GM12878 (cell line): ENCODE measurements around the gene TLCD2. TPM values are rescaled to one million over a fixed set of nuclear protein-coding genes. Genes with fewer than 3 reads are reported as not detected.

ENCODE experiments used
- BHLHE40 ChIP-seq, 2 experiments: fragments of 450-650 bp in 1 of 2; IDR thresholded peaks; 2 replicates each; pipeline ENCODE4 v1.6.1; 2011 to 2017; ENCODE audit warnings: low read depth in 2 of 2, borderline replicate concordance in 1 of 2, improper control_type of control experiment in 1 of 2, low read length in 1 of 2, mild to moderate bottlenecking in 1 of 2
- CBFB ChIP-seq: IDR thresholded peaks from 2 replicates; pipeline ENCODE4 v1.6.1; 2016; ENCODE audit warnings: antibody characterized with exemption, low read depth
- CHD1 ChIP-seq: IDR thresholded peaks from 2 replicates; pipeline ENCODE4 v1.6.1; 2012; ENCODE audit warnings: low read depth, low read length, improper control_type of control experiment
- CHD2 ChIP-seq: IDR thresholded peaks from 2 replicates; pipeline ENCODE4 v1.6.1; 2011; ENCODE audit warnings: low read depth, low read length, improper control_type of control experiment, borderline replicate concordance
- CREB1 ChIP-seq: IDR thresholded peaks from 2 replicates; pipeline ENCODE4 v1.6.1; 2012; ENCODE audit warnings: low read depth, mild to moderate bottlenecking, inconsistent platforms
- CREM ChIP-seq: IDR thresholded peaks from 2 replicates; pipeline ENCODE4 v1.6.1; 2014; ENCODE audit warnings: antibody characterized with exemption, low read depth
- ESRRA ChIP-seq: IDR thresholded peaks from 2 replicates; pipeline ENCODE4 v1.6.1; 2012; ENCODE audit warnings: mild to moderate bottlenecking, low read length, improper control_type of control experiment
- GABPA ChIP-seq: IDR thresholded peaks from 2 replicates; pipeline ENCODE4 v1.6.1; 2014; ENCODE audit warnings: antibody characterized with exemption, low read depth, mild to moderate bottlenecking, inconsistent platforms
- HDGF ChIP-seq: fragments of 450-650 bp; IDR thresholded peaks from 2 replicates; pipeline ENCODE4 v1.6.1; 2016; ENCODE audit warnings: antibody characterized with exemption
- IRF4 ChIP-seq: IDR thresholded peaks from 2 replicates; pipeline ENCODE4 v1.6.1; 2011; ENCODE audit warnings: low read depth, low read length
- KDM1A ChIP-seq: fragments of 200-600 bp; sonication (generic); IDR thresholded peaks from 2 replicates; pipeline ENCODE4 v1.6.1; 2016; ENCODE audit warnings: borderline replicate concordance
- MTA2 ChIP-seq: fragments of 450-650 bp; IDR thresholded peaks from 2 replicates; pipeline ENCODE4 v1.6.1; 2016; ENCODE audit warnings: low read depth, mild to moderate bottlenecking, moderate library complexity
- MYC ChIP-seq: IDR thresholded peaks from 2 replicates; pipeline ENCODE4 v1.6.1; 2011; ENCODE audit warnings: mild to moderate bottlenecking, low read length, moderate library complexity, inconsistent platforms; ENCODE audit not compliant: insufficient read depth, insufficient replicate concordance, insufficient read length, severe bottlenecking
- NR2F1 ChIP-seq: fragments of 450-650 bp; conservative IDR thresholded peaks from 2 replicates; pipeline ENCODE4 v1.6.1; 2017; ENCODE audit warnings: mild to moderate bottlenecking
- PBX3 ChIP-seq: IDR thresholded peaks from 2 replicates; pipeline ENCODE4 v1.6.1; 2011; ENCODE audit warnings: mild to moderate bottlenecking, low read depth, low read length, moderate library complexity; ENCODE audit not compliant: insufficient replicate concordance
- POLR2AphosphoS5 ChIP-seq: IDR thresholded peaks from 2 replicates; pipeline ENCODE4 v1.6.1; 2011; ENCODE audit warnings: mild to moderate bottlenecking, low read length, inconsistent platforms
- RELB ChIP-seq: fragments of 450-650 bp; IDR thresholded peaks from 2 replicates; pipeline ENCODE4 v1.6.1; 2017; ENCODE audit warnings: low read depth, mild to moderate bottlenecking, moderate library complexity
- RUNX3 ChIP-seq: IDR thresholded peaks from 2 replicates; pipeline ENCODE4 v1.6.1; 2012; ENCODE audit warnings: low read length, inconsistent platforms
- SREBF1 ChIP-seq: IDR thresholded peaks from 2 replicates; pipeline ENCODE4 v1.6.1; 2012; ENCODE audit warnings: mild to moderate bottlenecking, low read length
- TARDBP ChIP-seq: IDR thresholded peaks from 2 replicates; pipeline ENCODE4 v1.6.1; 2016; ENCODE audit warnings: borderline replicate concordance
- USF1 ChIP-seq: IDR thresholded peaks from 2 replicates; pipeline ENCODE4 v1.6.1; 2011; ENCODE audit warnings: borderline replicate concordance, low read depth, mild to moderate bottlenecking, moderate library complexity, mixed read lengths, low read length; ENCODE audit not compliant: insufficient read depth; ENCODE audit errors: extremely low read length
- ZNF217 ChIP-seq: fragments of 450-650 bp; IDR thresholded peaks from 2 replicates; pipeline ENCODE4 v1.6.1; 2017; ENCODE audit warnings: antibody characterized with exemption, mild to moderate bottlenecking
- ZNF687 ChIP-seq: fragments of 450-650 bp; IDR thresholded peaks from 2 replicates; pipeline ENCODE4 v1.6.1; 2017; ENCODE audit warnings: mild to moderate bottlenecking, moderate library complexity
- polyA plus RNA-seq, 11 experiments: library from polyadenylated mRNA; depleted of rRNA in 4 of 11; unstranded in 6 of 11; stranded (reverse) in 5 of 11; fragments of >200 nt; fragmentation: Nextera tagmentation in 4 of 11; fragmentation: Illumina TruSeq in 1 of 11; extraction: Ambion mirVana in 4 of 11; extraction: Trizol in 1 of 11; gene quantifications; 1 replicate in 1 of 11; 2 replicates in 10 of 11; pipeline versions ENCODE4 v1.2.1 to v1.2.3, GENCODE V29; 2011 to 2016; ENCODE audit warnings: inconsistent platforms in 2 of 11, missing spikeins in 2 of 11, low read depth in 1 of 11
- total RNA-seq, 4 experiments: library from RNA; depleted of rRNA in 3 of 4; stranded (reverse); fragments of >200 nt in 3 of 4; fragmentation: Illumina TruSeq in 1 of 4; extraction: Trizol in 1 of 4; gene quantifications; 2 replicates each; pipeline versions ENCODE4 v1.2.1 to v1.2.3, GENCODE V29; 2013 to 2021

The TLCD2 gene
- total and polyA plus RNA-seq, 10 of the 15 experiments (the other 5 are each of a cell fraction or from before 2014, with no cell fraction given): 0.02 to 0.15 (median 0.05) TPM; not detected in 2

GRCh38 chr17:1684378-1685189 lies 25.6 kb downstream of the TLCD2 start, which contains the start of gene PRPF8 (continued):
- TF ChIP-seq USF1: no peak
- 0 out of 2 replicates have a peak, but pooled peaks have one; percentile 48 for TF ChIP-seq ZNF687
- no peak for TF ChIP-seq SREBF1
- TF ChIP-seq CHD2: peak; percentile 90; the same call in 1 of the 2 replicates
- TF ChIP-seq PBX3: peak; percentile 93
- 0 out of 2 replicates have a peak, but pooled peaks have one; percentile 41 for TF ChIP-seq NR2F1
- 0 out of 2 replicates have a peak, but pooled peaks have one; percentile 61 for TF ChIP-seq RELB
- TF ChIP-seq RUNX3: peak; percentile 52
- no peak for TF ChIP-seq IRF4
- peak; percentile 78; the same call in 1 of the 2 replicates for TF ChIP-seq CREM
- peak; percentile 78 for TF ChIP-seq CREB1
- TF ChIP-seq TARDBP: 0 out of 2 replicates have a peak, but pooled peaks have one; percentile 13
- peak; percentile 73 for TF ChIP-seq MYC
- TF ChIP-seq GABPA: peak; percentile 88
- TF ChIP-seq POLR2AphosphoS5: peak; percentile 96
- peak; percentile 73; the same call in 1 of the 2 replicates for TF ChIP-seq CBFB
- TF ChIP-seq ZNF217: no peak
- TF ChIP-seq CHD1: 0 out of 2 replicates have a peak, but pooled peaks have one; percentile 83
- TF ChIP-seq BHLHE40 (IDR thresholded peaks at IDR 0.05; ENCODE audit: borderline replicate concordance in 1 of 2, low read depth in 2 of 2, low read length in 1 of 2): peak; percentile 15 to 28; a peak in 1 of 4 replicates
- TF ChIP-seq MTA2: no peak
- no peak for TF ChIP-seq KDM1A
- no peak; the same call in 1 of the 2 replicates for TF ChIP-seq HDGF
- 0 out of 2 replicates have a peak, but pooled peaks have one; percentile 54 for TF ChIP-seq ESRRA
